ENCODE measurements around the gene CDR2L. TPM values are rescaled to one million over a fixed set of nuclear protein-coding genes. Genes with fewer than 3 reads are reported as not detected.

Gene CDR2L
- polyA plus RNA-seq, 3 donors, result 0.05 TPM; not detected in 2

DNA sequence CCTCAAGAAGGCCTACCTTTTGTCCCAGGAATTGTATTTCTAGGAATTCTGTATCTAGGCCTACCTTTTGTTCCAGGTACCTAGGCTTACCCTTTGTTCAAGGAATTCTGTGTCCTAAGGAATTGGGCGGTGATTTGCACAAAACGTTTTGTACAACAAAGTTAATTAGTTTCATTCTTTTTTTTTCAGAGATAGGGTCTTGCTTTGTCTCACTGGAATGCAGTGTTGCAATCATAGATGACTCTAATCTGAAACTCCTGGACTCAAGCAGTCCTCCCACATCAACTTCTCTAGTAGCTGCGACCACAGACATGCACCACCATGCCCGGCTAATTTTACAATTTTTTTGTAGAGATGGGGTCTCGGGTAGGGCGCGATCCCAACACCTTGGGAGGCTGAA lies 7.0 kb downstream of the CDR2L start:
- no peak overlapping the region for H3K4me3 Mint-ChIP-seq
- no peak overlapping the region for H3K27ac Mint-ChIP-seq
- Histone ChIP-seq H2AFZ (ENCODE audit: insufficient read depth, low read depth, low read length, poor library complexity, severe bottlenecking) (no peak overlapping the region), H3K27me3 (ENCODE audit: control insufficient read depth in 2 of 2, insufficient read depth in 2 of 2, low read length in 2 of 2) (peaks cover 0 to 4% of the 10 kb centered on the region in 2 donors), H3K9ac (ENCODE audit: insufficient read depth, low read length, poor library complexity, severe bottlenecking) (no peak overlapping the region), H3K36me3 (replicated peaks in 1 of 2; ENCODE audit: control insufficient read depth in 1 of 2, insufficient read depth in 2 of 2, low read length in 2 of 2) (no peaks in the 10 kb centered on the region), H3K9me3 (replicated peaks in 1 of 2; ENCODE audit: control insufficient read depth in 1 of 2, insufficient read depth in 1 of 2, low read length in 2 of 2) (no peaks in the 10 kb centered on the region), H4K20me1 (ENCODE audit: insufficient read depth, low read length) (no peaks in the 10 kb centered on the region), H3K79me2 (ENCODE audit: insufficient read depth, low read length) (no peaks in the 10 kb centered on the region), H3K27ac (ENCODE audit: low read depth in 1 of 2, low read length in 2 of 2) (no peak overlapping the region), H3K4me2 (replicated peaks; ENCODE audit: extremely low read depth, low read length, poor library complexity, severe bottlenecking) (no peak overlapping the region), H3K4me1 (ENCODE audit: control insufficient read depth in 1 of 2, insufficient read depth in 2 of 2, low read length in 2 of 2) (no peaks in the 10 kb centered on the region), H3K4me3 (replicated peaks in 1 of 3; ENCODE audit: low read depth in 2 of 3, low read length in 3 of 3) (no peak overlapping the region)
- no CpG with 5 or more reads among the region's 7 CpGs for WGBS (ENCODE audit: insufficient coverage)
- DNase-seq, result no peak
- no peaks in the 10 kb centered on the region for H3K36me3 Mint-ChIP-seq
- peaks cover 4 to 10% (median 4%) of the 10 kb centered on the region in 3 donors for H3K27me3 Mint-ChIP-seq (ENCODE audit: low read depth in 3 of 3)
- H3K4me1 Mint-ChIP-seq, result peaks cover 18% of the 10 kb centered on the region
- no peak for TF ChIP-seq CTCF (IDR thresholded peaks at IDR 0.05)
- peaks cover 0 to 2% (median 0%) of the 10 kb centered on the region in 7 donors for H3K9me3 Mint-ChIP-seq
- intact Hi-C loops (cut with micrococcal nuclease), result no loop called here

DNA sequence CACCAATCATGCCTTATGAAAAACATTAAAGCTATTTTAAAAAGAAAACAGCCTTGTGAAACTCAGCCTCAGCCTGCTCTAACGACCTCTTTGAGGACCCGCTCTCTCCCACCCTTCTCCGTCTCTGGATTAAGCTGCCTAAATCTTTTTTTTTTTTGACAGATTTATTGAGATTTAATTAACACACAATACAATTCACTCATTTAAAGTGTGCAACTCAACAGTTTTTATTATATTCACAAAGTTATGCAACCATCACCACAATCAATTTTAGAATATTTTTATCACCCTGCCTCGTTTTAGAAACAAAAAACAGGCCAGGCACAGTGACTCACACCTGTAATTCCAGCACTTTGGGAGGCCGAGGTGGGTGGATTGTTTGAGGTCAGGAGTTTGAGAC lies 8.4 kb downstream of the CDR2L start:
- H3K9me3 Mint-ChIP-seq, result peaks cover 0 to 2% (median 0%) of the 10 kb centered on the region in 7 donors
- no peaks in the 10 kb centered on the region for H3K36me3 Mint-ChIP-seq
- WGBS (ENCODE audit: insufficient coverage), result 100% methylated on average over 3 of the region's 5 CpGs
- H3K9ac ChIP-seq (ENCODE audit: insufficient read depth, low read length, poor library complexity, severe bottlenecking), result no peak overlapping the region
- no peak overlapping the region for H3K4me3 ChIP-seq (replicated peaks in 1 of 3; ENCODE audit: low read depth in 2 of 3, low read length in 3 of 3)
- no peak overlapping the region for H3K27ac Mint-ChIP-seq
- H3K4me2 ChIP-seq (replicated peaks; ENCODE audit: extremely low read depth, low read length, poor library complexity, severe bottlenecking), result no peak overlapping the region
- no peak for DNase-seq
- H3K9me3 ChIP-seq (replicated peaks in 1 of 2; ENCODE audit: control insufficient read depth in 1 of 2, insufficient read depth in 1 of 2, low read length in 2 of 2), result no peaks in the 10 kb centered on the region
- no peak overlapping the region for H3K4me3 Mint-ChIP-seq
- TF ChIP-seq CTCF (IDR thresholded peaks at IDR 0.05), result no peak
- H3K79me2 ChIP-seq (ENCODE audit: insufficient read depth, low read length), result no peaks in the 10 kb centered on the region
- no peaks in the 10 kb centered on the region for H3K27me3 ChIP-seq (ENCODE audit: control insufficient read depth in 2 of 2, insufficient read depth in 2 of 2, low read length in 2 of 2)
- peaks cover 18% of the 10 kb centered on the region for H3K4me1 Mint-ChIP-seq
- H2AFZ ChIP-seq (ENCODE audit: insufficient read depth, low read depth, low read length, poor library complexity, severe bottlenecking), result no peak overlapping the region
- H3K27ac ChIP-seq (ENCODE audit: low read depth in 1 of 2, low read length in 2 of 2), result no peak overlapping the region
- intact Hi-C loops (cut with micrococcal nuclease), result no loop called here
- H3K4me1 ChIP-seq (ENCODE audit: control insufficient read depth in 1 of 2, insufficient read depth in 2 of 2, low read length in 2 of 2), result no peaks in the 10 kb centered on the region
- H3K27me3 Mint-ChIP-seq (ENCODE audit: low read depth in 3 of 3), result peaks cover 4 to 10% (median 4%) of the 10 kb centered on the region in 3 donors
- H4K20me1 ChIP-seq (ENCODE audit: insufficient read depth, low read length), result no peaks in the 10 kb centered on the region
- H3K36me3 ChIP-seq (replicated peaks in 1 of 2; ENCODE audit: control insufficient read depth in 1 of 2, insufficient read depth in 2 of 2, low read length in 2 of 2), result no peaks in the 10 kb centered on the region

Data from CD14-positive monocyte (primary cell).